ENCODE measurements around the gene KRT20. TPM values are rescaled to one million over a fixed set of nuclear protein-coding genes. Genes with fewer than 3 reads are reported as not detected.

The KRT20 gene
- total and polyA plus RNA-seq, 2 of the 13 experiments (the other 11 are each of a cell fraction or from before 2014, with no cell fraction given): 0.13 to 0.20 TPM

DNA sequence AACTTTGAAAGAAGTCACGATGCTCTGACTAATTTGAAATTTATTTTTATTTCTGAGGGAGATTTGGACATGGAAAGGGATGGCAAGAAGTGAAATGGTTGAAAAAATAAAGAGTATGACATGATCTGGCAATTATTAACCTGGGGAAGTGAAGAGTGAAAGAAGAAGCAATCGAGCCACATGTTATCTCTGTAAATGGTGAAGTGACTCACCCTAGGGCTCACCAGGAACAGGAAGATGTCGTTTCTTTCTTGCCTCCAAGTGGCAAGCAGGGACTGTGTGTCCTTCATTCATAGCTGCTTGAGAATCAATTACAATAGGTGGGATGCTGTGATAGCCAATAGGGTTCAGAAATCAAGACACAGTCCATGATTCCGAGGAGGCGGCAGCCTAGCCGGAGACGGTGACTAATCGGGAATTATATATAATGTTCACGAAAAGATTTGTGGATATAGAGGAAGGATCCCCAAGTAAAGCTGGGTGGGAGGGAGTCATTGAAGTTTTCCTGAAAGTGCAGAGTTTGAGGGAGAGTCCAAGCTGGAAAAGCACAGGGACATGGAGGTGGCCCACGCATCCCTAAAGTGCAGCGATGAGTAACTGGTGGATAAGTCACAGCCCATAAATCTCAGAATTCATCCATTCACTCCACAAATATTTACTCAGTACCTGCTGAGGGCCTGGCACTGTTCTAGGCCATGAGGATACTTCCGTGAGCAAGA is 18.2 kb upstream of the KRT20 start (continued):
- TF ChIP-seq ZNF788 (CRISPR knock-in tag; IDR thresholded peaks at IDR 0.05; ENCODE audit: borderline replicate concordance) (0 out of 2 replicates have a peak, but pooled peaks have one; percentile 20), IRX3 (CRISPR knock-in tag; IDR thresholded peaks at IDR 0.05; ENCODE audit: borderline replicate concordance, low read depth) (no peak), ZSCAN29 (CRISPR knock-in tag; conservative IDR thresholded peaks at IDR 0.05) (no peak), ELF1 (CRISPR knock-in tag; IDR thresholded peaks at IDR 0.05) (peak; percentile 13), FOXA3 (CRISPR knock-in tag; IDR thresholded peaks at IDR 0.05) (peak; percentile 76), ZNF761 (CRISPR knock-in tag; conservative IDR thresholded peaks at IDR 0.05) (no peak), ZNF207 (IDR thresholded peaks at IDR 0.05; ENCODE audit: borderline replicate concordance) (no peak), SIX4 (CRISPR knock-in tag; IDR thresholded peaks at IDR 0.05) (0 out of 2 replicates have a peak, but pooled peaks have one; percentile 14), FOXM1 (CRISPR knock-in tag; IDR thresholded peaks at IDR 0.05) (no peak), ZNF24 (IDR thresholded peaks at IDR 0.05) (peak; percentile 60; the same call in 1 of the 2 replicates), ZNF350 (CRISPR knock-in tag; IDR thresholded peaks at IDR 0.05; ENCODE audit: borderline replicate concordance, low read depth) (no peak), ZNF546 (CRISPR knock-in tag; conservative IDR thresholded peaks at IDR 0.05) (no peak), ZNF446 (CRISPR knock-in tag; IDR thresholded peaks at IDR 0.05) (no peak), ZSCAN9 (CRISPR knock-in tag; IDR thresholded peaks at IDR 0.05; ENCODE audit: borderline replicate concordance) (no peak), ZNF589 (CRISPR knock-in tag; conservative IDR thresholded peaks at IDR 0.05) (no peak), ZNF816 (CRISPR knock-in tag; IDR thresholded peaks at IDR 0.05; ENCODE audit: borderline replicate concordance) (no peak), NFIC (IDR thresholded peaks at IDR 0.05; ENCODE audit: low read length) (0 out of 2 replicates have a peak, but pooled peaks have one; percentile 27), HMG20A (CRISPR knock-in tag; IDR thresholded peaks at IDR 0.05; ENCODE audit: borderline replicate concordance) (peak; percentile 55; the same call in 1 of the 2 replicates)
- TF ChIP-seq, protein P1, sequence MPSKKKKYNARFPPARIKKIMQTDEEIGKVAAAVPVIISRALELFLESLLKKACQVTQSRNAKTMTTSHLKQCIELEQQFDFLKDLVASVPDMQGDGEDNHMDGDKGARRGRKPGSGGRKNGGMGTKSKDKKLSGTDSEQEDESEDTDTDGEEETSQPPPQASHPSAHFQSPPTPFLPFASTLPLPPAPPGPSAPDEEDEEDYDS (CRISPR knock-in tag; IDR thresholded peaks at IDR 0.05): peak; percentile 37; the same call in 1 of the 2 replicates
- TF ChIP-seq, protein P2, sequence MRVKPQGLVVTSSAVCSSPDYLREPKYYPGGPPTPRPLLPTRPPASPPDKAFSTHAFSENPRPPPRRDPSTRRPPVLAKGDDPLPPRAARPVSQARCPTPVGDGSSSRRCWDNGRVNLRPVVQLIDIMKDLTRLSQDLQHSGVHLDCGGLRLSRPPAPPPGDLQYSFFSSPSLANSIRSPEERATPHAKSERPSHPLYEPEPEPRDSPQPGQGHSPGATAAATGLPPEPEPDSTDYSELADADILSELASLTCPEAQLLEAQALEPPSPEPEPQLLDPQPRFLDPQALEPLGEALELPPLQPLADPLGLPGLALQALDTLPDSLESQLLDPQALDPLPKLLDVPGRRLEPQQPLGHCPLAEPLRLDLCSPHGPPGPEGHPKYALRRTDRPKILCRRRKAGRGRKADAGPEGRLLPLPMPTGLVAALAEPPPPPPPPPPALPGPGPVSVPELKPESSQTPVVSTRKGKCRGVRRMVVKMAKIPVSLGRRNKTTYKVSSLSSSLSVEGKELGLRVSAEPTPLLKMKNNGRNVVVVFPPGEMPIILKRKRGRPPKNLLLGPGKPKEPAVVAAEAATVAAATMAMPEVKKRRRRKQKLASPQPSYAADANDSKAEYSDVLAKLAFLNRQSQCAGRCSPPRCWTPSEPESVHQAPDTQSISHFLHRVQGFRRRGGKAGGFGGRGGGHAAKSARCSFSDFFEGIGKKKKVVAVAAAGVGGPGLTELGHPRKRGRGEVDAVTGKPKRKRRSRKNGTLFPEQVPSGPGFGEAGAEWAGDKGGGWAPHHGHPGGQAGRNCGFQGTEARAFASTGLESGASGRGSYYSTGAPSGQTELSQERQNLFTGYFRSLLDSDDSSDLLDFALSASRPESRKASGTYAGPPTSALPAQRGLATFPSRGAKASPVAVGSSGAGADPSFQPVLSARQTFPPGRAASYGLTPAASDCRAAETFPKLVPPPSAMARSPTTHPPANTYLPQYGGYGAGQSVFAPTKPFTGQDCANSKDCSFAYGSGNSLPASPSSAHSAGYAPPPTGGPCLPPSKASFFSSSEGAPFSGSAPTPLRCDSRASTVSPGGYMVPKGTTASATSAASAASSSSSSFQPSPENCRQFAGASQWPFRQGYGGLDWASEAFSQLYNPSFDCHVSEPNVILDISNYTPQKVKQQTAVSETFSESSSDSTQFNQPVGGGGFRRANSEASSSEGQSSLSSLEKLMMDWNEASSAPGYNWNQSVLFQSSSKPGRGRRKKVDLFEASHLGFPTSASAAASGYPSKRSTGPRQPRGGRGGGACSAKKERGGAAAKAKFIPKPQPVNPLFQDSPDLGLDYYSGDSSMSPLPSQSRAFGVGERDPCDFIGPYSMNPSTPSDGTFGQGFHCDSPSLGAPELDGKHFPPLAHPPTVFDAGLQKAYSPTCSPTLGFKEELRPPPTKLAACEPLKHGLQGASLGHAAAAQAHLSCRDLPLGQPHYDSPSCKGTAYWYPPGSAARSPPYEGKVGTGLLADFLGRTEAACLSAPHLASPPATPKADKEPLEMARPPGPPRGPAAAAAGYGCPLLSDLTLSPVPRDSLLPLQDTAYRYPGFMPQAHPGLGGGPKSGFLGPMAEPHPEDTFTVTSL (CRISPR knock-in tag; IDR thresholded peaks at IDR 0.05; ENCODE audit: borderline replicate concordance): no peak
- TF ChIP-seq, protein P3, sequence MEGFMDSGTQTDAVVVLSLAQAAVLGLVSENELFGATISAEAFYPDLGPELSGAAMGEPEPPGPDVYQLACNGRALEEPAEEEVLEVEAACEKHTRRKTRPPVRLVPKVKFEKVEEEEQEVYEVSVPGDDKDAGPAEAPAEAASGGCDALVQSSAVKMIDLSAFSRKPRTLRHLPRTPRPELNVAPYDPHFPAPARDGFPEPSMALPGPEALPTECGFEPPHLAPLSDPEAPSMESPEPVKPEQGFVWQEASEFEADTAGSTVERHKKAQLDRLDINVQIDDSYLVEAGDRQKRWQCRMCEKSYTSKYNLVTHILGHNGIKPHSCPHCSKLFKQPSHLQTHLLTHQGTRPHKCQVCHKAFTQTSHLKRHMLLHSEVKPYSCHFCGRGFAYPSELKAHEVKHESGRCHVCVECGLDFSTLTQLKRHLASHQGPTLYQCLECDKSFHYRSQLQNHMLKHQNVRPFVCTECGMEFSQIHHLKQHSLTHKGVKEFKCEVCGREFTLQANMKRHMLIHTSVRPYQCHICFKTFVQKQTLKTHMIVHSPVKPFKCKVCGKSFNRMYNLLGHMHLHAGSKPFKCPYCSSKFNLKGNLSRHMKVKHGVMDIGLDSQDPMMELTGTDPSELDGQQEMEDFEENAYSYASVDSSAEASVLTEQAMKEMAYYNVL (CRISPR knock-in tag; IDR thresholded peaks at IDR 0.05; ENCODE audit: borderline replicate concordance): no peak
- TF ChIP-seq, protein P4, sequence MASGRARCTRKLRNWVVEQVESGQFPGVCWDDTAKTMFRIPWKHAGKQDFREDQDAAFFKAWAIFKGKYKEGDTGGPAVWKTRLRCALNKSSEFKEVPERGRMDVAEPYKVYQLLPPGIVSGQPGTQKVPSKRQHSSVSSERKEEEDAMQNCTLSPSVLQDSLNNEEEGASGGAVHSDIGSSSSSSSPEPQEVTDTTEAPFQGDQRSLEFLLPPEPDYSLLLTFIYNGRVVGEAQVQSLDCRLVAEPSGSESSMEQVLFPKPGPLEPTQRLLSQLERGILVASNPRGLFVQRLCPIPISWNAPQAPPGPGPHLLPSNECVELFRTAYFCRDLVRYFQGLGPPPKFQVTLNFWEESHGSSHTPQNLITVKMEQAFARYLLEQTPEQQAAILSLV (CRISPR knock-in tag; IDR thresholded peaks at IDR 0.05; ENCODE audit: borderline replicate concordance): no peak

All from HepG2 (cell line).